UCSD-AML1 (cell line): ENCODE results near the gene MYBL2.

Experiments
- DNase-seq: peaks from one replicate; lab custom pipeline; 2025; ENCODE audit not compliant: unreplicated experiment; lab: John Stamatoyannopoulos, UW

The MYBL2 gene

GRCh38 chr20:43681991-43682410, 15.1 kb downstream of the MYBL2 start:
- DNase-seq = no peak

- DNase-seq = no peak
Measured at GRCh38 chr20:43682446-43682845, 15.5 kb downstream of the MYBL2 start.

- DNase-seq = no peak
Measured at GRCh38 chr20:43686820-43687219, 19.9 kb downstream of the MYBL2 start.

- no peak for DNase-seq
Measured at GRCh38 chr20:43689165-43689564, 22.3 kb downstream of the MYBL2 start.

- no peak for DNase-seq
Measured at GRCh38 chr20:43690943-43691598, 24.2 kb downstream of the MYBL2 start.

- peak; percentile 60 for DNase-seq
Measured at GRCh38 chr20:43691928-43692524, 25.1 kb downstream of the MYBL2 start.

GRCh38 chr20:43694763-43695162, 27.8 kb downstream of the MYBL2 start:
- DNase-seq = no peak

- no peak for DNase-seq
Measured at GRCh38 chr20:43695571-43695970, 28.7 kb downstream of the MYBL2 start.

GRCh38 chr20:43699941-43700565, 33.1 kb downstream of the MYBL2 start:
- DNase-seq = no peak

- no peak for DNase-seq
Measured at GRCh38 chr20:43700627-43701026, 33.7 kb downstream of the MYBL2 start.

GRCh38 chr20:43702502-43702901, 35.6 kb downstream of the MYBL2 start:
- DNase-seq = no peak

- no peak for DNase-seq
Measured at GRCh38 chr20:43710370-43711044, 43.6 kb downstream of the MYBL2 start.

GRCh38 chr20:43711098-43711654, 44.3 kb downstream of the MYBL2 start:
- DNase-seq = no peak

- no peak for DNase-seq
Measured at GRCh38 chr20:43715044-43715443, 48.1 kb downstream of the MYBL2 start.

- no peak for DNase-seq
Measured at GRCh38 chr20:43715511-43715910, 48.6 kb downstream of the MYBL2 start.

- no peak for DNase-seq
Measured at GRCh38 chr20:43716123-43716522, 49.2 kb downstream of the MYBL2 start.

GRCh38 chr20:43716757-43717615, 50.1 kb downstream of the MYBL2 start:
- DNase-seq = no peak

GRCh38 chr20:43717616-43717995, 50.7 kb downstream of the MYBL2 start:
- no peak for DNase-seq

- DNase-seq = no peak
Measured at GRCh38 chr20:43720007-43720406, 53.1 kb downstream of the MYBL2 start.

- no peak for DNase-seq
Measured at GRCh38 chr20:43721097-43721428, 54.1 kb downstream of the MYBL2 start.
